IPS-18a (cell line): Measurements from ENCODE around the gene ASRGL1.

Experiments used
- H3K27ac ChIP-seq: one replicate; pipeline ENCODE4 v1.5.1; 2013; ENCODE audit warnings: low read length
- H3K27me3 ChIP-seq: one replicate; pipeline ENCODE4 v1.6.1; 2013; ENCODE audit warnings: mild to moderate bottlenecking, low read length; ENCODE audit not compliant: control insufficient read depth, insufficient read depth
- H3K36me3 ChIP-seq: one replicate; pipeline ENCODE4 v1.6.1; 2013; ENCODE audit warnings: low read depth, low read length; ENCODE audit not compliant: control insufficient read depth
- H3K4me1 ChIP-seq: one replicate; pipeline ENCODE4 v1.6.1; 2013; ENCODE audit warnings: low read depth, low read length; ENCODE audit not compliant: control insufficient read depth
- H3K4me3 ChIP-seq: one replicate; pipeline ENCODE4 v1.5.1; 2013; ENCODE audit warnings: low read length
- H3K9ac ChIP-seq: one replicate; pipeline ENCODE4 v1.6.1; 2013; ENCODE audit warnings: mild to moderate bottlenecking, low read length, moderate library complexity
- H3K9me3 ChIP-seq: one replicate; pipeline ENCODE4 v1.6.1; 2013; ENCODE audit warnings: low read depth, low read length; ENCODE audit not compliant: control insufficient read depth

The ASRGL1 gene

DNA sequence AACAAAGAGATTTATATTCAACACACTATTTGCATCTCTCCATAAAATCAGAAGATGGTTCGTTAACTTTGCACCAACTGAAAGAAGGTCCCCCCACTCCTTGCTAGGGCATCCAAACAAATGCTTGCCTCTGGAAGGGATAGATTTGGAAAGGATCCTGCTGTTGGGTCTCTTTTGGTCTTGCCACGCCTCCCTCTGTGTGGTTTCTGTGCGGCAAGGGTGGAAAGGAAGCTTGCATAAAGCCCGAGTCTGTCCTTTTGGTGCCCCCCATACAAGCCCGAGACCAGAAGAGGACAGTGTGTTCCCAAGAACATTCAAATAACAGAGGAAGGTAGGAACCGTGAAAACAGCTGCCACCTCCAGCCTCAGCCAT is 96.6 kb downstream of the ASRGL1 start:
- Histone ChIP-seq H3K9ac (no peak overlapping the region), H3K9me3 (no peaks in the 10 kb centered on the region), H3K4me3 (no peak overlapping the region), H3K27me3 (no peaks in the 10 kb centered on the region), H3K27ac (no peak overlapping the region), H3K4me1 (no peaks in the 10 kb centered on the region), H3K36me3 (no peaks in the 10 kb centered on the region)

GRCh38 chr11:62435846-62436660 is 98.8 kb downstream of the ASRGL1 start:
- H3K9ac ChIP-seq, result no peak overlapping the region
- H3K4me1 ChIP-seq, result no peaks in the 10 kb centered on the region
- no peaks in the 10 kb centered on the region for H3K27me3 ChIP-seq
- no peak overlapping the region for H3K4me3 ChIP-seq
- no peaks in the 10 kb centered on the region for H3K36me3 ChIP-seq
- H3K27ac ChIP-seq, result no peak overlapping the region
- no peaks in the 10 kb centered on the region for H3K9me3 ChIP-seq

- no peaks in the 10 kb centered on the region for H3K27me3 ChIP-seq
- no peak overlapping the region for H3K27ac ChIP-seq
These were observed 100.4 kb downstream of the ASRGL1 start for GRCh38 chr11:62437616-62438015.

DNA sequence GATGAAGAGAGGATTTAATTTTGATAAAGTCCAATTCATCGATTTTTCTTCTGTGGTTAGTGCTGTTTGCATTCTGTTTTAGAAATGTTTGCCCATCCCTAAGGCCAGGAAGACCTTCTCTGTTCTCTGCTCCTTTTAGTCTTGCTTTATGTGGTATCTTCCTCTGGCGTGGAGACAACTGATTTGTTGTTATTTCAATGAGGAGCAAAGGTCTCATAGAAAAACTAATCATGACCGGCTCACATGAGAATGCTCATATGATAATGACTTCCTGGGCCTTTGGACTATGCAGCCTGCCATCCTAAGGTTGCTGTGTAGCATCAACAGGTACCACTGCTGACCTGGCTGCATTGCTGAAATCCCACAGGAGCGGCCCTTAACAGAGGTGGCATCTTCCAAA is 101.4 kb downstream of the ASRGL1 start:
- Histone ChIP-seq H3K4me3 (no peak overlapping the region), H3K9ac (no peak overlapping the region), H3K4me1 (no peaks in the 10 kb centered on the region), H3K36me3 (no peaks in the 10 kb centered on the region), H3K27me3 (no peaks in the 10 kb centered on the region), H3K9me3 (no peaks in the 10 kb centered on the region), H3K27ac (no peak overlapping the region)

More at GRCh38 chr11:62437616-62438015, 100.4 kb downstream of the ASRGL1 start:
- no peak overlapping the region for H3K9ac ChIP-seq
- no peaks in the 10 kb centered on the region for H3K36me3 ChIP-seq
- no peak overlapping the region for H3K4me3 ChIP-seq
- H3K9me3 ChIP-seq, result no peaks in the 10 kb centered on the region
- no peaks in the 10 kb centered on the region for H3K4me1 ChIP-seq

DNA sequence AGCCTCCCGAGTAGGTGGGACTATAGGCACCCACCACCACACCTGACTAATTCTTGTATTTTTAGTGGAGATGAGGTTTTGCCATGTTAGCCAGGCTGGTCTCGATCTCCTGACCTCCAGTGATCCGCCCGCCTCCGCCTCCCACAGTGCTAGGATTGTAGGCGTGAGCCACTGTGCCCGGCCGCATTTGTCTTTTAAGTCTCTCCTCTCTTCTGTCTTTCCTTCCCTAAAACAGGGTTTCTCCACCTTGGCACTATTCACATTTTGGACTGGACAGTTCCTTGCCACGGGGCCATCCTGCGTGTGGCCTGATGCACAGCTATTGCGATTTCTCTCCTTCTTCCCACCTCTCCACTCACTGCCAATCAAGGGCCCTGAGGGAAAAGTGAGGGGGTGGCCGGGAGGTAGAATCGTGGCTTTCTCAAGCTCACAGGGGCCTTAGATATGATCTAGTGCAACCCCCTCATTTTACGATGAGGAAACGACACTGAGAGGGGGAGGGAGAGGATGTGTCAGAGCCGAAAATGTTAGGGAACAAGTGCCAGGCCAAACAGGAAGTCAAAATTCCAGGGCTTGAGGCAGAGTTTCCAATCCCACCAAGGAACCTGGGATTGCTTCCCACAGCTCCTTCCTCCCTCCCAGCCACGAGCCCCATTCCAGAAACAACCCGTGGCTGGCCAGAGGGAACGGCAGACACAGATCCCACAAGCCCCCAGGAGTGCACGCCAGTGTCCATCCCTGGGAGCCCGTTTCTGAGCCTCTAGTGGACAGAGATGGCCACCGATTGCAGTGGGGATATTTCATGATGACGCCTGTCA is 102.7 kb downstream of the ASRGL1 start:
- no peak overlapping the region for H3K4me3 ChIP-seq
- no peaks in the 10 kb centered on the region for H3K36me3 ChIP-seq
- H3K27ac ChIP-seq, result no peak overlapping the region
- H3K9me3 ChIP-seq, result no peaks in the 10 kb centered on the region
- H3K4me1 ChIP-seq, result no peaks in the 10 kb centered on the region
- H3K9ac ChIP-seq, result no peak overlapping the region
- no peaks in the 10 kb centered on the region for H3K27me3 ChIP-seq
